ENCODE data around the gene MYBBP1A.

GRCh38 chr17:4539576-4540223, 15.5 kb downstream of the MYBBP1A start:
- TF ChIP-seq, protein P1, sequence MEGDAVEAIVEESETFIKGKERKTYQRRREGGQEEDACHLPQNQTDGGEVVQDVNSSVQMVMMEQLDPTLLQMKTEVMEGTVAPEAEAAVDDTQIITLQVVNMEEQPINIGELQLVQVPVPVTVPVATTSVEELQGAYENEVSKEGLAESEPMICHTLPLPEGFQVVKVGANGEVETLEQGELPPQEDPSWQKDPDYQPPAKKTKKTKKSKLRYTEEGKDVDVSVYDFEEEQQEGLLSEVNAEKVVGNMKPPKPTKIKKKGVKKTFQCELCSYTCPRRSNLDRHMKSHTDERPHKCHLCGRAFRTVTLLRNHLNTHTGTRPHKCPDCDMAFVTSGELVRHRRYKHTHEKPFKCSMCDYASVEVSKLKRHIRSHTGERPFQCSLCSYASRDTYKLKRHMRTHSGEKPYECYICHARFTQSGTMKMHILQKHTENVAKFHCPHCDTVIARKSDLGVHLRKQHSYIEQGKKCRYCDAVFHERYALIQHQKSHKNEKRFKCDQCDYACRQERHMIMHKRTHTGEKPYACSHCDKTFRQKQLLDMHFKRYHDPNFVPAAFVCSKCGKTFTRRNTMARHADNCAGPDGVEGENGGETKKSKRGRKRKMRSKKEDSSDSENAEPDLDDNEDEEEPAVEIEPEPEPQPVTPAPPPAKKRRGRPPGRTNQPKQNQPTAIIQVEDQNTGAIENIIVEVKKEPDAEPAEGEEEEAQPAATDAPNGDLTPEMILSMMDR (IDR thresholded peaks at IDR 0.05; ENCODE audit: insufficient read depth, low read length): no peak
- TF ChIP-seq, protein P2, sequence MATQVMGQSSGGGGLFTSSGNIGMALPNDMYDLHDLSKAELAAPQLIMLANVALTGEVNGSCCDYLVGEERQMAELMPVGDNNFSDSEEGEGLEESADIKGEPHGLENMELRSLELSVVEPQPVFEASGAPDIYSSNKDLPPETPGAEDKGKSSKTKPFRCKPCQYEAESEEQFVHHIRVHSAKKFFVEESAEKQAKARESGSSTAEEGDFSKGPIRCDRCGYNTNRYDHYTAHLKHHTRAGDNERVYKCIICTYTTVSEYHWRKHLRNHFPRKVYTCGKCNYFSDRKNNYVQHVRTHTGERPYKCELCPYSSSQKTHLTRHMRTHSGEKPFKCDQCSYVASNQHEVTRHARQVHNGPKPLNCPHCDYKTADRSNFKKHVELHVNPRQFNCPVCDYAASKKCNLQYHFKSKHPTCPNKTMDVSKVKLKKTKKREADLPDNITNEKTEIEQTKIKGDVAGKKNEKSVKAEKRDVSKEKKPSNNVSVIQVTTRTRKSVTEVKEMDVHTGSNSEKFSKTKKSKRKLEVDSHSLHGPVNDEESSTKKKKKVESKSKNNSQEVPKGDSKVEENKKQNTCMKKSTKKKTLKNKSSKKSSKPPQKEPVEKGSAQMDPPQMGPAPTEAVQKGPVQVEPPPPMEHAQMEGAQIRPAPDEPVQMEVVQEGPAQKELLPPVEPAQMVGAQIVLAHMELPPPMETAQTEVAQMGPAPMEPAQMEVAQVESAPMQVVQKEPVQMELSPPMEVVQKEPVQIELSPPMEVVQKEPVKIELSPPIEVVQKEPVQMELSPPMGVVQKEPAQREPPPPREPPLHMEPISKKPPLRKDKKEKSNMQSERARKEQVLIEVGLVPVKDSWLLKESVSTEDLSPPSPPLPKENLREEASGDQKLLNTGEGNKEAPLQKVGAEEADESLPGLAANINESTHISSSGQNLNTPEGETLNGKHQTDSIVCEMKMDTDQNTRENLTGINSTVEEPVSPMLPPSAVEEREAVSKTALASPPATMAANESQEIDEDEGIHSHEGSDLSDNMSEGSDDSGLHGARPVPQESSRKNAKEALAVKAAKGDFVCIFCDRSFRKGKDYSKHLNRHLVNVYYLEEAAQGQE (IDR thresholded peaks at IDR 0.05; ENCODE audit: insufficient replicate concordance, low read depth): no peak
- TF ChIP-seq POLR2AphosphoS5 (IDR thresholded peaks at IDR 0.05; ENCODE audit: low read depth) (no peak), SPI1 (IDR thresholded peaks at IDR 0.05; ENCODE audit: borderline replicate concordance, low read depth) (no peak), GABPA (IDR thresholded peaks at IDR 0.05; ENCODE audit: low read depth) (no peak)
